Neural cell (in vitro differentiated cells): ENCODE measurements around the gene SYDE2. TPM values are rescaled to one million over a fixed set of nuclear protein-coding genes. Genes with fewer than 3 reads are reported as not detected.

Experiments used
- H2AFZ ChIP-seq: fragments of 200-600, 300-800 bp; sonication (generic), shearing (Covaris generic); 2 replicates; pipeline ENCODE4 v1.6.0; 2014; ENCODE audit warnings: low read depth, mild to moderate bottlenecking, antibody characterized with exemption, low read length, moderate library complexity
- H3F3A ChIP-seq: fragments of 200-600 bp; shearing (Covaris generic); 2 replicates; pipeline ENCODE4 v1.6.1; 2016; ENCODE audit warnings: mild to moderate bottlenecking, moderate library complexity, mixed read lengths, antibody characterized with exemption, low read length; ENCODE audit not compliant: insufficient read depth, poor library complexity, severe bottlenecking
- H3K27ac ChIP-seq: fragments of 200-600, 300-800 bp; sonication (generic), shearing (Covaris generic); 2 replicates; pipeline ENCODE4 v1.5.1; 2014; ENCODE audit warnings: mild to moderate bottlenecking, low read length, moderate library complexity
- H3K27me3 ChIP-seq: fragments of 300-800, 200-600 bp; sonication (generic), shearing (Covaris generic); 2 replicates; pipeline ENCODE4 v1.6.0; 2014; ENCODE audit warnings: mild to moderate bottlenecking, low read depth, low read length, moderate library complexity; ENCODE audit not compliant: insufficient read depth
- H3K36me3 ChIP-seq: fragments of 300-800, 200-600 bp; sonication (generic), shearing (Covaris generic); 2 replicates; pipeline ENCODE4 v1.5.1; 2014; ENCODE audit warnings: mild to moderate bottlenecking, antibody characterized with exemption, low read length, moderate library complexity; ENCODE audit not compliant: insufficient read depth
- H3K4me2 ChIP-seq: fragments of 300-800, 200-600 bp; sonication (generic), shearing (Covaris generic); 2 replicates; pipeline ENCODE4 v1.6.0; 2014; ENCODE audit warnings: mild to moderate bottlenecking, low read length
- H3K4me3 ChIP-seq: fragments of 300-800, 200-600 bp; sonication (generic), shearing (Covaris generic); 2 replicates; pipeline ENCODE4 v1.5.1; 2014; ENCODE audit warnings: mild to moderate bottlenecking, low read length, moderate library complexity
- H3K79me2 ChIP-seq: fragments of 200-600 bp; shearing (Covaris generic); replicated peaks from 2 replicates; pipeline ENCODE4 v1.6.0; 2014; ENCODE audit warnings: mild to moderate bottlenecking, low read length, moderate library complexity; ENCODE audit not compliant: insufficient read depth
- H3K9ac ChIP-seq: fragments of 300-800, 200-600 bp; sonication (generic), shearing (Covaris generic); 2 replicates; pipeline ENCODE4 v1.6.1; 2016; ENCODE audit warnings: mild to moderate bottlenecking, low read length, mixed read lengths
- H3K9me2 ChIP-seq: fragments of 200-600 bp; shearing (Covaris generic); 2 replicates; pipeline ENCODE4 v1.6.1; 2016; ENCODE audit warnings: mild to moderate bottlenecking, low read length, mixed read lengths; ENCODE audit not compliant: insufficient read depth
- H3K9me3 ChIP-seq: fragments of 200-600, 300-800 bp; sonication (generic), shearing (Covaris generic); 2 replicates; pipeline ENCODE4 v1.6.1; 2016; ENCODE audit warnings: mild to moderate bottlenecking, mixed run types, low read length, moderate library complexity, mixed read lengths
- H4K20me1 ChIP-seq: fragments of 200-600 bp; shearing (Covaris generic); 2 replicates; pipeline ENCODE4 v1.6.1; 2016; ENCODE audit warnings: mild to moderate bottlenecking, mixed run types; ENCODE audit not compliant: insufficient read depth
- CTCF ChIP-seq: fragments of 450-650 bp; IDR thresholded peaks from 2 replicates; pipeline ENCODE4 v1.5.1; 2014; ENCODE audit warnings: antibody characterized with exemption, mild to moderate bottlenecking, moderate library complexity; ENCODE audit not compliant: poor library complexity, severe bottlenecking
- EP300 ChIP-seq: fragments of 450-650 bp; conservative IDR thresholded peaks from 2 replicates; pipeline ENCODE4 v1.6.1; 2014; ENCODE audit warnings: antibody characterized with exemption, mild to moderate bottlenecking, moderate library complexity; ENCODE audit not compliant: poor library complexity, severe bottlenecking
- EZH2 ChIP-seq: fragments of 200-600, 300-800 bp; shearing (Covaris generic), sonication (generic); IDR thresholded peaks from 2 replicates; pipeline ENCODE4 v1.6.1; 2014; ENCODE audit warnings: antibody characterized with exemption, low read length, borderline replicate concordance, mild to moderate bottlenecking; ENCODE audit not compliant: insufficient read depth, poor library complexity, severe bottlenecking
- MXI1 ChIP-seq: fragments of 450-650 bp; conservative IDR thresholded peaks from 2 replicates; pipeline ENCODE4 v1.6.1; 2014; ENCODE audit warnings: antibody characterized with exemption, mild to moderate bottlenecking; ENCODE audit not compliant: poor library complexity, severe bottlenecking
- POLR2AphosphoS5 ChIP-seq: IDR thresholded peaks from 2 replicates; pipeline ENCODE4 v1.6.1; 2012
- RAD21 ChIP-seq: fragments of 450-650 bp; conservative IDR thresholded peaks from 2 replicates; pipeline ENCODE4 v1.6.1; 2014; ENCODE audit warnings: antibody characterized with exemption, mild to moderate bottlenecking, moderate library complexity
- REST ChIP-seq: IDR thresholded peaks from 2 replicates; pipeline ENCODE4 v1.6.1; 2012; ENCODE audit warnings: borderline replicate concordance
- SMC3 ChIP-seq: fragments of 450-650 bp; conservative IDR thresholded peaks from 2 replicates; pipeline ENCODE4 v1.6.1; 2014; ENCODE audit warnings: antibody characterized with exemption, mild to moderate bottlenecking, moderate library complexity; ENCODE audit not compliant: poor library complexity
- TAF1 ChIP-seq: IDR thresholded peaks from 2 replicates; pipeline ENCODE4 v1.6.1; 2012; ENCODE audit warnings: low read depth
- polyA plus RNA-seq: library from polyadenylated mRNA; depleted of rRNA; stranded (reverse); fragments of >200 nt; gene quantifications from 2 replicates; pipeline ENCODE4 v1.2.3, GENCODE V29; 2014

SYDE2 gene
- polyA plus RNA-seq, 1 donor from 2014 or later, result 0.66 TPM

- TF ChIP-seq RAD21, result no peak
- TF ChIP-seq EP300, result no peak
- no peak for TF ChIP-seq EZH2
- no peak for TF ChIP-seq MXI1
- no peak for TF ChIP-seq TAF1
- no peak for TF ChIP-seq REST
- no peak for TF ChIP-seq SMC3
- no peak for TF ChIP-seq CTCF
- no peak for TF ChIP-seq POLR2AphosphoS5
- Histone ChIP-seq H3K79me2 (no peaks in the 10 kb centered on the region), H3K27me3 (no peaks in the 10 kb centered on the region), H3K9me3 (no peaks in the 10 kb centered on the region), H3F3A (no peaks in the 10 kb centered on the region), H3K27ac (no peak overlapping the region), H2AFZ (no peak overlapping the region), H3K9ac (no peak overlapping the region), H3K9me2 (no peaks in the 10 kb centered on the region), H3K36me3 (no peaks in the 10 kb centered on the region), H3K4me2 (no peak overlapping the region), H3K4me3 (no peak overlapping the region), H4K20me1 (no peaks in the 10 kb centered on the region)
Measured at GRCh38 chr1:85171721-85172120, 29.1 kb downstream of the SYDE2 start.

DNA sequence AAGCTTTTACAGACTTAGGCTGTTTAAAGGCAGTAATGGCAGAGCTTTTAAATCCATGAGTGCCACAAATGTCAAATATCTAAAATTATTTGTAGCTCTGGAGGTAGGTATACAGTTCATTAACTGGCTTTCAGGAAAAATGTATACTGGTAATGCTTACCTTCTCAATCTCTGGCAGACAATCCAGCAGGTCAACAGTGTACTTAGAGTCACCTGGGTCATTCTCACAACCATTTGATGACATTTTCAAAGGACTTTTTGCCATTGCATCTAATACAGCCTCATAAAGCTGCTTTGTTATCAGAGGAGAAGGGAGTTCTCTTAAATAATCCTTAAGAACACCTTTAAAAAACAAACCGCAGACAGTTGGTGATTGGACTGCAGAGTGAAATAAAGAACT lies 31.9 kb downstream of the SYDE2 start:
- no peaks in the 10 kb centered on the region for H3K79me2 ChIP-seq
- H3K4me3 ChIP-seq, result no peak overlapping the region
- H3K36me3 ChIP-seq, result no peaks in the 10 kb centered on the region
- H3K27me3 ChIP-seq, result no peaks in the 10 kb centered on the region
- no peak overlapping the region for H3K27ac ChIP-seq
- no peaks in the 10 kb centered on the region for H3F3A ChIP-seq
- no peak overlapping the region for H3K4me2 ChIP-seq
- H4K20me1 ChIP-seq, result no peaks in the 10 kb centered on the region
- H3K9me2 ChIP-seq, result no peaks in the 10 kb centered on the region
- H3K9ac ChIP-seq, result no peak overlapping the region
- TF ChIP-seq EP300 (no peak), SMC3 (no peak), CTCF (no peak), RAD21 (no peak), POLR2AphosphoS5 (no peak), EZH2 (no peak), REST (no peak), TAF1 (no peak), MXI1 (no peak)
- no peak overlapping the region for H2AFZ ChIP-seq
- H3K9me3 ChIP-seq, result no peaks in the 10 kb centered on the region
